ENCODE results near the gene CHRM2. TPM values are rescaled to one million over a fixed set of nuclear protein-coding genes. Genes with fewer than 3 reads are reported as not detected.

Gene CHRM2
- total and polyA plus RNA-seq, 8 donors = 0.19 to 50.9 (median 4.9) TPM; not detected in 1

GRCh38 chr7:136865777-136866176 is 2.7 kb upstream of the CHRM2 start:
- no peak for DNase-seq
- Histone ChIP-seq H3K9me3 (no peaks in the 10 kb centered on the region), H3K4me3 (no peak overlapping the region), H3K4me1 (peaks cover 0 to 39% (median 25%) of the 10 kb centered on the region in 4 donors), H3K27ac (no peak overlapping the region), H3K27me3 (peaks cover 0 to 27% (median 27%) of the 10 kb centered on the region in 3 donors), H3K36me3 (no peaks in the 10 kb centered on the region)
- no peak for TF ChIP-seq CTCF (IDR thresholded peaks at IDR 0.05)
- no peak for TF ChIP-seq POLR2A (IDR thresholded peaks at IDR 0.05)
- TF ChIP-seq POLR2AphosphoS5 (IDR thresholded peaks at IDR 0.05) = no peak
- TF ChIP-seq EP300 (IDR thresholded peaks at IDR 0.05) = no peak
- 77 to 90% (median 88%) methylated on average over 2 of the region's 2 CpGs for WGBS, 5 donors
- intact Hi-C loops (cut with DNase I; ENCODE audit: low total_unique reads) = no loop called here

GRCh38 chr7:136869001-136869961 is 829 bp downstream of the CHRM2 start:
- Histone ChIP-seq H3K27me3 (peaks cover 0 to 45% (median 35%) of the 10 kb centered on the region in 3 donors), H3K4me3 (peak overlapping the region; percentile 50 to 55 (median 52)), H3K36me3 (no peaks in the 10 kb centered on the region), H3K27ac (peak overlapping the region in 4 of 5 donors; percentile 20 to 55 (median 48)), H3K4me1 (peaks cover 0 to 40% (median 34%) of the 10 kb centered on the region in 4 donors), H3K9me3 (no peaks in the 10 kb centered on the region)
- DNase-seq = peak in 1 of 2 donors; percentile 54
- WGBS, 5 donors = 2 to 5% (median 3%) methylated on average over 52 to 65 of the region's 65 CpGs
- intact Hi-C loops (cut with DNase I; ENCODE audit: low total_unique reads) = no loop called here
- TF ChIP-seq POLR2AphosphoS5 (IDR thresholded peaks at IDR 0.05) = no peak
- TF ChIP-seq POLR2A (IDR thresholded peaks at IDR 0.05) = no peak
- no peak for TF ChIP-seq EP300 (IDR thresholded peaks at IDR 0.05)
- TF ChIP-seq CTCF (IDR thresholded peaks at IDR 0.05) = no peak

GRCh38 chr7:136869991-136870865 is 1.8 kb downstream of the CHRM2 start:
- peak overlapping the region in 3 of 5 donors; percentile 33 to 55 (median 54) for H3K27ac ChIP-seq

More at GRCh38 chr7:136869991-136870865, 1.8 kb downstream of the CHRM2 start:
- peak overlapping the region; percentile 50 to 55 (median 52) for H3K4me3 ChIP-seq
- H3K27me3 ChIP-seq = peaks cover 0 to 45% (median 35%) of the 10 kb centered on the region in 3 donors
- H3K9me3 ChIP-seq = no peaks in the 10 kb centered on the region
- intact Hi-C loops (cut with DNase I; ENCODE audit: low total_unique reads) = no loop called here
- TF ChIP-seq POLR2A (IDR thresholded peaks at IDR 0.05) (no peak), EP300 (IDR thresholded peaks at IDR 0.05) (no peak), POLR2AphosphoS5 (IDR thresholded peaks at IDR 0.05) (no peak), CTCF (IDR thresholded peaks at IDR 0.05) (no peak)
- WGBS, 5 donors = 2 to 5% (median 4%) methylated on average over 52 to 54 of the region's 54 CpGs
- peak in 1 of 2 donors; percentile 28 for DNase-seq
- H3K4me1 ChIP-seq = peaks cover 0 to 40% (median 34%) of the 10 kb centered on the region in 4 donors
- no peaks in the 10 kb centered on the region for H3K36me3 ChIP-seq
